Progenitor cell of endocrine pancreas (in vitro differentiated cells): ENCODE measurements around the gene GJA5. TPM values are rescaled to one million over a fixed set of nuclear protein-coding genes. Genes with fewer than 3 reads are reported as not detected.

Source experiments
- DNase-seq: peaks from one replicate; pipeline ENCODE4 v3.0.0; 2021; ENCODE audit warnings: low spot score; ENCODE audit not compliant: unreplicated experiment
- H3K27ac Mint-ChIP-seq: 2 replicates; pipeline ENCODE4 v1.8.0; 2021; ENCODE audit warnings: mild to moderate bottlenecking, moderate library complexity, mixed read lengths
- H3K27me3 Mint-ChIP-seq: 2 replicates; pipeline ENCODE4 v1.8.0; 2021; ENCODE audit warnings: mixed read lengths
- H3K36me3 Mint-ChIP-seq: 2 replicates; pipeline ENCODE4 v1.8.0; 2022; ENCODE audit warnings: mixed read lengths; ENCODE audit not compliant: insufficient read depth
- H3K4me1 Mint-ChIP-seq: 2 replicates; pipeline ENCODE4 v1.8.0; 2021; ENCODE audit warnings: low read depth, mixed read lengths
- H3K4me3 Mint-ChIP-seq: 2 replicates; pipeline ENCODE4 v1.8.0; 2021; ENCODE audit warnings: low read depth, mild to moderate bottlenecking, moderate library complexity, mixed read lengths
- H3K9me3 Mint-ChIP-seq: 2 replicates; pipeline ENCODE4 v1.8.0; 2021; ENCODE audit warnings: low read depth, mixed read lengths
- total RNA-seq: library from RNA; stranded (reverse); gene quantifications from 2 replicates; pipeline ENCODE4 v1.2.1, GENCODE V29; 2021
- TF ChIP-seq, protein P1 (sequence below): fragments of 200-600 bp; sonication (generic); IDR thresholded peaks from one replicate; pipeline ENCODE4 v1.5.0; 2021; ENCODE audit warnings: antibody characterized with exemption, mild to moderate bottlenecking; ENCODE audit not compliant: unreplicated experiment

Gene GJA5
- total RNA-seq, 1 donor from 2014 or later: not detected

DNA sequence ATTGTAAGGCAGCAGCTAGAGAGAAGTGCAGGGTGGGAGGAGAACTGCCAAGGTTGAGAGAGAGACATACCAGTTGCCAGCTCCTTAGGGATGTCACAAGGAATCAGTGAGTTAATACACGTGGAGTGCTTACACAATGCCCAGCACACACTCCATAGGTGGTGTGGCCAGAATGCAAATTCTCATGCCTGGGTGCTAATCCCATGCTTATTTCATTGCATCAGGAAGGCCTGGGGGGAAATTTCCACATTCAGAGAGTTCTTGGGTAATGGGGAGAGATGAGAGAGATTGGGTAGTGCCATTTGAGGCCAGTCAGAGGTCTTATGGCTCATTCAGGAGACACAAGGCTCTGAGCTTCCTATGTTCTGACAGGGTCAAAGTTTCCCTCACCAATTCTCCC, 38.7 kb downstream of the GJA5 start:
- TF ChIP-seq, protein P1, sequence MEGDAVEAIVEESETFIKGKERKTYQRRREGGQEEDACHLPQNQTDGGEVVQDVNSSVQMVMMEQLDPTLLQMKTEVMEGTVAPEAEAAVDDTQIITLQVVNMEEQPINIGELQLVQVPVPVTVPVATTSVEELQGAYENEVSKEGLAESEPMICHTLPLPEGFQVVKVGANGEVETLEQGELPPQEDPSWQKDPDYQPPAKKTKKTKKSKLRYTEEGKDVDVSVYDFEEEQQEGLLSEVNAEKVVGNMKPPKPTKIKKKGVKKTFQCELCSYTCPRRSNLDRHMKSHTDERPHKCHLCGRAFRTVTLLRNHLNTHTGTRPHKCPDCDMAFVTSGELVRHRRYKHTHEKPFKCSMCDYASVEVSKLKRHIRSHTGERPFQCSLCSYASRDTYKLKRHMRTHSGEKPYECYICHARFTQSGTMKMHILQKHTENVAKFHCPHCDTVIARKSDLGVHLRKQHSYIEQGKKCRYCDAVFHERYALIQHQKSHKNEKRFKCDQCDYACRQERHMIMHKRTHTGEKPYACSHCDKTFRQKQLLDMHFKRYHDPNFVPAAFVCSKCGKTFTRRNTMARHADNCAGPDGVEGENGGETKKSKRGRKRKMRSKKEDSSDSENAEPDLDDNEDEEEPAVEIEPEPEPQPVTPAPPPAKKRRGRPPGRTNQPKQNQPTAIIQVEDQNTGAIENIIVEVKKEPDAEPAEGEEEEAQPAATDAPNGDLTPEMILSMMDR: no peak
- DNase-seq: no peak
- peaks cover 39% of the 10 kb centered on the region for H3K27me3 Mint-ChIP-seq
- no peak overlapping the region for H3K4me3 Mint-ChIP-seq
- no peaks in the 10 kb centered on the region for H3K4me1 Mint-ChIP-seq
- peaks cover 2% of the 10 kb centered on the region for H3K9me3 Mint-ChIP-seq
- no peaks in the 10 kb centered on the region for H3K36me3 Mint-ChIP-seq
- no peak overlapping the region for H3K27ac Mint-ChIP-seq

DNA sequence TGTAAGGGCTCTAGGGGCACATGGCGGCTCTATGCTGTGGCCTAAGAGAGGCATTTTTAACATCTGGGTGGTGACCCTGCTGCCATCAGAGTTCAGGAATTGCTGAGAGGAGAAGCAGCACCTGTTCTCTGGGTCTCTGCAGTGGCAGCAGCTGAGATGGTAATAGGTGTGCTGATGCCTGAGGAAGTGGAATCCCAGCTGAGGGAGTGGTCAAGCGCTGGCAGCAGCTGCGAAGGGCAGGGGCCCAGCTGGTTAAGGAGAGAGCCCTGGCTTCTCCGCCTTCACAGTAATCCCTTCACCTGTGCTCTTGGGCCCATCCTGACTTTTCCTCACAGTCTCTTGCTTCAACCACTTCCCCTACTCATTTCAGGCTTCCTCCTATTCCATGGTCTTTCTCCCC, 39.8 kb downstream of the GJA5 start:
- Mint-ChIP-seq H3K36me3 (no peaks in the 10 kb centered on the region), H3K9me3 (peaks cover 2% of the 10 kb centered on the region), H3K4me3 (no peak overlapping the region), H3K4me1 (no peaks in the 10 kb centered on the region), H3K27me3 (peaks cover 31% of the 10 kb centered on the region), H3K27ac (no peak overlapping the region)
- no peak for DNase-seq
- TF ChIP-seq, protein P1: no peak

DNA sequence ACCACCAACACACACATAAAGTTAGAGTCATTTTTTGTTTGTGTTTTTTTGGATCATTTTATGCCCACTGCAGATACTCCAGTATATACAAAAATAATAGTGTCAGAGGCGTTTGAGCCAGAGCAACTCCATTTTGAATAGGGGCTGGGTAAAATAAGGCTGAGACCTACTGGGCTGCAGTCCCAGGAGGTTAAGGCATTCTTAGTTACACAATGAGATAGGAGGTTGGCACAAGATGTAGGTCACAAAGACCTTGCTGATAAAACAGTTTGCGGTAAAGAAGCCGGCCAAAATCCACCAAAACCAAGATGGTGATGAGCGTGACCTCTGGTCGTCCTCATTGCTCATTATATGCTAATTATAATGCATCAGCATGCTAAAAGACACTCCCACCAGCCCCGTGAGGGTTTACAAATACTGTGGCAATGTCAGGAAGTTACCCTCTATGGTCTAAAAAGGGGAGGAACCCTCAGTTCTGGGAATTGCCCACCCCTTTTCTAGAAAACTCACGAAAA, 40.6 kb downstream of the GJA5 start:
- H3K4me1 Mint-ChIP-seq: no peaks in the 10 kb centered on the region
- no peak overlapping the region for H3K4me3 Mint-ChIP-seq
- TF ChIP-seq, protein P1: no peak
- H3K27me3 Mint-ChIP-seq: peaks cover 30% of the 10 kb centered on the region
- H3K9me3 Mint-ChIP-seq: peaks cover 2% of the 10 kb centered on the region
- H3K27ac Mint-ChIP-seq: no peak overlapping the region
- DNase-seq: no peak
- H3K36me3 Mint-ChIP-seq: no peaks in the 10 kb centered on the region

DNA sequence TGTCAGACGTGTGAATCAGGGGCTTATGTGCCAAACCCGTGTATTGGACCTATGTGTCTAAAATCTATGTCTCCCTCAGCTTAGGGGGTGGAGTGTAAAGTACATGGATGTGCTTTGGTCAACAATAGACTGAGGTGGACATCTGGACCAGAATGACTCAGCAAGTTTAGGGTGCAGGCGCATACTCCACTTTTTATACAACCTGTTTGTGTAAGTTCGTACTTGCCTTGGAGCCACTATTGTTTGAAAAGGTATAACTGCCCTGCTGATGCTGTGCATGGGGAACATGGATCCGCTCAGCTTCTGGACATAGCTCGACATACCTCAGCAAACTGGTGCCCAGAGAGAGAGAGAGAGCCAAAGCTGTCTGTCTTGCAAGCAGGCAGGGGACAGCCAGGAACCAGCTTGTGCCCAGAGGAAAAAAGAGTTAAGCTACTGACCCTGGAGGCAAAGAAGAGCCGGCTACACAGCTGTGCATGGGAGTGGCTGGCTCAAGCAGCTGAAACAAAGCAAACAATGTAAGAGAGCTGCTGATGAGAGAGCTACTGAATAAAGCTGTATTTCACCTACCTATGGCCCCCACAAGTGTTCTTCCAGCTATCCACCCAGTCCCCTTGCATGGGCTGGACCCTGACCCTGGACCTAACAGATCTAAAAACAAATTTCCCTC, 41.2 kb downstream of the GJA5 start:
- no peak for DNase-seq
- no peak overlapping the region for H3K4me3 Mint-ChIP-seq
- TF ChIP-seq, protein P1: no peak
- peaks cover 36% of the 10 kb centered on the region for H3K27me3 Mint-ChIP-seq
- no peak overlapping the region for H3K27ac Mint-ChIP-seq
- H3K9me3 Mint-ChIP-seq: peaks cover 2% of the 10 kb centered on the region
- H3K36me3 Mint-ChIP-seq: no peaks in the 10 kb centered on the region
- H3K4me1 Mint-ChIP-seq: no peaks in the 10 kb centered on the region

DNA sequence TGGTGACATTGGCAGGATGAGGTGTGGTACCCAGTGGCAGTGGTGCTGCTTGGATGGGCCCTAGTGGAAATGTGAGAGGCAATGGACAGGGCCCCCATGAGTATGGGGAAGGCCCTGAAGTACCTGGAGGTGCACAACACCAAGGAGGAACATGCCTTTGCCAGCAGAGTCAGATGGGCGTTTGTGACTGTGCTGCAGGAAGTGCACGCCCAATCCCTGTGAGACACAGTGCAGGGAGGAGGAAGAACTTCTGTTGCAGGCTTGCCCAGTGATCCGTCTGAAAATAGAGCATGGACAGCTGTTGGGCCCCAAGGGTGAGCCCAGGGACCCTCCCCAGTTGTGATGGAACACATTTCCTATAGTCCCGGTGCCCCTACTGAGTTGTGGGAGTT, 42.7 kb downstream of the GJA5 start:
- peaks cover 2% of the 10 kb centered on the region for H3K9me3 Mint-ChIP-seq
- H3K36me3 Mint-ChIP-seq: no peaks in the 10 kb centered on the region
- H3K4me3 Mint-ChIP-seq: no peak overlapping the region
- no peaks in the 10 kb centered on the region for H3K4me1 Mint-ChIP-seq
- no peak overlapping the region for H3K27ac Mint-ChIP-seq
- TF ChIP-seq, protein P1: no peak
- no peak for DNase-seq
- H3K27me3 Mint-ChIP-seq: peaks cover 27% of the 10 kb centered on the region
